IPS-11a (cell line): ENCODE measurements around the gene HPDL.

Experiments used
- H3K4me3 ChIP-seq: one replicate; pipeline ENCODE4 v1.5.1; 2013; ENCODE audit warnings: low read depth, low read length, control low read depth

HPDL gene

GRCh38 chr1:45322486-45323040 is 4.1 kb upstream of the HPDL start:
- H3K4me3 ChIP-seq: no peak overlapping the region

- no peak overlapping the region for H3K4me3 ChIP-seq
Observed at GRCh38 chr1:45325851-45326506, 716 bp upstream of the HPDL start.

DNA sequence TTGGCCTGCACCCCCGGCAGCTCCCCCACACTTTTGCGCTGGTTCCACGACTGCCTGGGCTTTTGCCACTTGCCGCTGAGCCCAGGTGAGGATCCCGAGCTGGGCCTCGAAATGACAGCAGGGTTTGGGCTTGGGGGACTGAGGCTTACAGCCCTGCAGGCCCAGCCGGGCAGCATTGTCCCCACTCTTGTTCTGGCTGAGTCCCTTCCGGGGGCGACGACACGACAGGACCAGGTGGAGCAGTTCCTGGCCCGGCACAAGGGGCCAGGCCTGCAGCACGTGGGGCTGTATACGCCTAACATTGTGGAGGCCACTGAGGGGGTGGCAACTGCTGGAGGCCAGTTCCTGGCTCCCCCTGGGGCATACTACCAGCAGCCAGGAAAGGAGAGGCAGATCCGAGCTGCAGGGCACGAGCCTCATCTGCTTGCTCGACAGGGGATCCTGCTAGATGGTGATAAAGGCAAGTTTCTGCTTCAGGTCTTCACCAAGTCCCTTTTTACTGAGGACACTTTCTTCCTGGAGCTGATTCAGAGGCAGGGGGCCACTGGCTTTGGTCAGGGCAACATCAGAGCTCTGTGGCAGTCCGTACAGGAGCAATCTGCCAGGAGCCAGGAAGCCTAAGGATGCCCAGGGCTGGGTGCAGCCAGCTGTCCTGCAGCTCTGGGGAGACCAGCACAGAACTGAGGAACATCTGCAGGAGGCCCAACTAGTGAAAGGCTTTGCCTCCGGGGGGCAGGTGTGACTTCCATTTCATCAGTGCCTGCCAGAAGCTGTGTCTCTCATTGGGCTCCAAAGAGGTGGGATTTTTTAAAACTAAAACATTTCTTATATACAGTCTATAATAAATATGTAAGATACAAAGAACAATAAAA is 1.2 kb downstream of the HPDL start:
- H3K4me3 ChIP-seq: peak overlapping the region; percentile 33

DNA sequence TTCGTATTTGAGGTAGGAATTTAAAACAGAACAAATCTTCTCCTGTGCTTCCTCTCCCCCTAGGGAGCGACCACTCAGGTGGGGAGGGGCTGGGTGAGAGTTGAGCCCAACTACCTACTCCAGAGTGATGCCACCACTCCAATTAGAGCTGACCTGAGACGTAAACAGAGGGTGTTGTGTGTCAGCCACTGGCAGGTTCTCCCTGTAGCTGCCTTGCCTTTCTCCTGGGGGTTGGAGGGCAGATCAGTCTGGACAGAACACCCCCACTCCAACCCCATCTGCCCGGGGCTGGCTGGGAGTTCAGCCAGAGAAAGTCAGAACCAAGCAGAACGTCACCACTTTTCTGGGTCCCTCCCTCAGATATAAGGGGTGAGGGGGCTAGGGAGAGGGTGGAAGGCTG is 2.0 kb downstream of the HPDL start:
- no peak overlapping the region for H3K4me3 ChIP-seq

DNA sequence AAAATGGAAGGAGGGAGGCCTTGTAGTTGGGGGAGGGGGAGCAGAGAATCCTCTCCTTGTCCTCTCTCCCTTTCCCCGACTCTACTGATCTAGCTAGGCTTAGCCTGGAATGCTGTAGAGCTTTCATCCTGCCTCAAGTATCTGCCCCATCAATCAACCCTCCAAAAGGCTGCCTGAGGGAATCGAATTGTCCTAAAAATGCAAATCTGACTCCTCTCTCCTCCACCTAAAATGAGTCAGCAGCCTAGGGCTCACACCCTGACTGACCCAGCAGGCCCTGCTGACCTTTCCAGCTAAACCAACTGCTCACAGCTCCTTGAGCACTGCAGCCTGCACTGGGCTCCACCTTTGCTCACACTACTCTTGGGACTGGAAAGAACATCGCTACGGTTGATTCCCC is 2.8 kb downstream of the HPDL start:
- H3K4me3 ChIP-seq: no peak overlapping the region

DNA sequence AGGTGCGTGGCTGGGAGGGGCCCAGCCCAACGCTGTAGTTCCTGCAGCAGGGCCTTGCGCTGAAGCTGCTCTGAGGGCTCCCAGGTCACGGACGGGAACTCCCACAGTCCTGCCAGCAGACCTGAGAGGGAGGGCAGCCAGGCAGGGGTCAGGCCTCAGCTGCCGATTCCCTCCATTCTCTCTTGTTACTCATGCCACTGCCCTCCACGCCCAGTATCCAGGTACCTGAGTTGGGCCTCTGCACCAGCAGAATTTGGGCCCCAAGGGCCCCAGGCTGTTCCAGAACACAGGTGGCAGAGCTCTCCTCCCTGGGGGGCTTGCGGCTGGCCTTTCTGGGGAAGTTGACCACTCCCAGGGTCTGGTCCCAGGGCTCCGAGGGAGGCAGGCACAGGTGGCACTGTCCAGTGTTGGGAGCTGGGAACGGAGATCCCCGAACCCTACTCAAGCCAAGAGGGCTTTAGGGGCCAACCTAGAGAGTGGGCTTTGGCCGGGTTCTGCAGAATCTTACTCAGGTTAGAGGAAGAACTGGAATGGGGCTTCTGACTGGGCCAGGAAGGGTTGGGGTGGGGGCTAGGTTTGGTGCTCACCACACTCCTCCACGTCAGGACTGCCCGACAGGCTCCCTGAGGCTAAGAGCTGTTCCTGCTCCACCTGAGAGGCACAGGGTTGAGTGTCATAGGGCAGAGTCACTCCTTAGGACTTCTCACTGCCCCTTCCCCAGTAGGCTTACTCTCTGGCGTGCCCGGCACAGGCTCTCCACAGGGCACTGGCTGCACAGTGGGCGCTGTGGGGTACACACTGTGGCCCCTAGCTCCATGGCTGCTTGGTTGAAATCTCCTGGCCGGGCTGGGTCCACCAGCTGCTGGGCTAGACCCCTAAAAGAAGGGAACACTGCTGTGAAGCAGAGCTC is 5.0 kb downstream of the HPDL start:
- no peak overlapping the region for H3K4me3 ChIP-seq

DNA sequence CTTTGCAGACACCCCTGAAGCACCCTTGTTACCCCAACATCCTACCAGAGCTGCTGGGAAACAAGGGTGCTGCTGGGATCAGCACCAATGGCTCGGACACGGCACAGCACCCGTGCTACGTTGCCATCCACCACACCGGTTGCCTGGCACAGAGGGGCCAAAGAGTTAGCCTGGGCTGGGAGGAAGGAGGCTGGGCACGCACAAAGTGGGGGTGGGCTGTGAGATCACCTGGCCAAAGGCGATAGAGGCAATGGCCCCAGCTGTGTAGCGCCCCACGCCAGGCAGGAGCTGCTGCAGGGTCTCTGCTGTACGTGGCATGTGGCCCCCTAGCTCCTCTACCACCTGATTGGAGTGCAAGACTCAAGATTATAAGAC is 5.6 kb downstream of the HPDL start:
- no peak overlapping the region for H3K4me3 ChIP-seq

DNA sequence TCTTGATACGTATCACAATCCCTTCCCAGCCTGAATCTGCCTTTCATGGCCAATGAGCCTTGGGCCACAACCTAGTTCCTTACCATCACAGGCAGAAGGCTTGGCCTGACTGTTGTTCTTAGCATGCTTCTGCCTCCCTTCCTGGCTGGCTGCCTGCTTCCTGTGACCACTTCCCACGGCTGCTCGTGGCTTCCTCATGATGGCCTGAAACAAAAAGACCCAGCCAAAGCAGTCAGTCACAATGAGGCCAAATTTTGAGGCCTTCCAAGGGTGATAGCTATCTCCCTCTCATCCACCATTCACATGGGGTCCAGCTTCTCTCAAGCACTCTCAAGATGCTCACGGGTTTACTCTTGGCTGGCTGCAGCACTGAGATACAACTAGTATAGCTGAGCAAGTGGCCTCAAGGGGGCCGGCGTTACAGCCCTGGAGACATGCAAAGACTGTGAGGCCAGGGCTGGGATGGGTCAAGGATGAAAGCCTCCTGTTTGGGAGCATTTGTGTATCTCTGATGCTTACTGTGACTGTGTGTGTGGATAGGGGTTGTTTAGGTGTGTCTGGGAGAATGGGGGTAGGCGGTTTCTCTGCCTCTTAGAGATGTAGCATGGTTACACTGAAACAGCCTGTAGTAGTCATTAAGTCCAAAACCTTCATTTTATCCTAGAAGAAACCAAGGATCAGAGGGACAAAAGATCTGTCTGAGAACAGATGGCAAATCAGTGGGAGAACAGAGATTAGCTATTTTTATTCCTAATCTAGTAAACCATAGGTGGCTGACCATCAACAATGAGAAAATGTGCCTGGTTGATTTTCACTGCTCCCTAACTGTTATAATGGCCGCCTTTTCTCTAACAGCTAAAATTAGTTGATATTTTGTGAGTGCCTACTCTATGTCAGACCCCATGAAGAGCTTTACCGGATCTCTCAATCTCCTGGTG is 7.9 kb downstream of the HPDL start:
- no peak overlapping the region for H3K4me3 ChIP-seq

DNA sequence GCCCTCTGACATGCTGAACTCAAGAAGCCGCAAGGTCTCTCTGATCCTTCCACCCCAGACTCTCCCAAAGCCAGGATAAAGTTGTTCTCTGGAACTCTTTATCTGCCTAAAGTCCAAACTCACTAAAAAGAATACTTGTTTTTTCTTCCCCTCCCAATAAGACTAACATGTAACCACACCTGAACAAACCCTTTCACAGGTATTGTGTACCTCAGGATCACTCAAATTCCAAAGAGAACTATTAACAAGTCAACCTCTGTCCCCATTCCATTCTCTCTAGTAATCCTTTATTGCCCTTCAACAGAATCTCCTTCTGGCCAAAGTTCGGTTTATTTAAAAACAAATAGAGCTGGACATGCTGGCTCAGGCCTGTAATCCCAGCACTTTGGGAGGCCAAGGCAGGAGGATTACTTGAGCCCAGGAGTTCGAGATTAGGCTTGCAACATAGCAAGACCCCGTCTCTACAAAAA is 9.2 kb downstream of the HPDL start:
- no peak overlapping the region for H3K4me3 ChIP-seq

- H3K4me3 ChIP-seq: no peak overlapping the region
Observed at GRCh38 chr1:45337630-45338325, 11.1 kb downstream of the HPDL start.

GRCh38 chr1:45339789-45340558 is 13.3 kb downstream of the HPDL start, which contains the start of the genes MUTYH and TOE1:
TSS of gene MUTYH (minus strand) at chr1:45340440. CDS start at chr1:45334505, 5,935 bp downstream.
TSS of gene TOE1 (plus strand) at chr1:45340170. CDS start at chr1:45340253, 83 bp downstream.
- peak within 1 kb of the TSS; percentile 98 for H3K4me3 ChIP-seq

DNA sequence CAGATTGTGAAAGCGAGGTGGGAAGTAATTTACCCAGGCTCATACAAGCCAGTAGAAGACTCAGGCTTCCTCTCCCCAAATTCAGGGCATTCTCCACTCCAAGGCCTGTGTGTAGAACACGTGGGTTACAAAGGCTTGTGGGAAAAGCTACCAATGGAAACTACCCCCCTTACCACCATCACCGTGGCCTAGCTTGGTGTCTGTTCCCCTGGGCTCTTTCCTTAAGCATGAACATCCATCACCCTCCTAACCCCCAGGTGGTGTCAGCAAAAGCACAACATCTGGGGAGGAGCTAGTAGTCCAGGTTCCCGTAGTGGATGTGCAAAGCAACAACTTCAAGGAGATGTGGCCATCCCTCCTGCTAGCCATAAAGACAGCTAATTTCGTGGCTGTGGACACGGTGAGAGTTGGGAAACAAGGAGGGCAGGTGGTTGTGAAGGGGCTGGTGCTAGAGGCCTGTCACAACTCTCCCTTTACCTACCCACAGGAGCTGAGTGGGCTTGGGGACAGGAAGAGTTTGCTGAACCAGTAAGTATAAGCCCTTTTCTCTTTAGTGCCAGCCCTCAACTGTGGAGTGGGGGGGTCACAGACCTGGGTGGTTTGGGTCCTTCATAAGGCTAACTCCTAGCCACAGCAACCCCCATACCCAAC is 14.2 kb downstream of the HPDL start:
- peak overlapping the region; percentile 98 for H3K4me3 ChIP-seq

DNA sequence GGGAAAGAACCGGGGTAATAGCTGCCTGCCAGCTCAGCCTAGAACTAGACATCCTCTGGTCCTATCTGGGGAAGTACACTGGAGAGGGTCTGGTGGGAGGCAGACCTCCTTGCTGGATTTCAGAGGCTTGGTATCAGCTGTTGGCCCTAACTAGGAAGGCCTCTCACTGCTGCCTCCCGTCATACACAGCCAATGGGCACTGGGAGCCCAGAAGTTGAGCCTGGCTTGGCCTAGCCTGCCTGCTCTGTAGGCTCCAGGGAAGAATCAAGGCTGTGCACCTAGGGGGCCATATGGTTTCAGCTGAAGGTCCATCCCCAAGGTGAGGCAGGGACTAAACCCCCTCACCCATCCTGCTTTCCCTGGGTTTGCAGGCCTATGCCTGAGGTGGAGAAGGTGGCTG is 17.8 kb downstream of the HPDL start:
- no peak overlapping the region for H3K4me3 ChIP-seq

- no peak overlapping the region for H3K4me3 ChIP-seq
Observed at GRCh38 chr1:45345014-45345413, 18.3 kb downstream of the HPDL start.

GRCh38 chr1:45346473-45346872 is 19.8 kb downstream of the HPDL start:
- no peak overlapping the region for H3K4me3 ChIP-seq

DNA sequence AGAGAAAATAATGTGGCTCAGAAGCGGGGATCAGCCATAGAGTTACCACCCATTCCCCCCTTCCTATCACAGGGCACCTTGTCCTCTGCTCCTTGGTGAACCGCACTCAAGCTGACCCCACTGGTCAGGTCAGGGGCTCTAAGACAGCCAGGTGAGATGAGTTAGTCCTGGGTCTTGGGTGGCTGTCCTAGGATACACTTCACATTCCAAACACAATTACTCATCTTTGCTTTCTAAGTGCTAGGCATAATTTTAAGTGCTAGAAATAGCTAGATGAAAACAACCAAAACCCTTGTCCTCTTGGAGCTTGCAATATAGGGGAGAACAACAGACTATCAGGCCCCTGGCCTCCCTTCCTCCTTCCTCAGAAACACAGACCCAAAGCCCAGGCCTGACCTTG is 21.3 kb downstream of the HPDL start:
- no peak overlapping the region for H3K4me3 ChIP-seq

DNA sequence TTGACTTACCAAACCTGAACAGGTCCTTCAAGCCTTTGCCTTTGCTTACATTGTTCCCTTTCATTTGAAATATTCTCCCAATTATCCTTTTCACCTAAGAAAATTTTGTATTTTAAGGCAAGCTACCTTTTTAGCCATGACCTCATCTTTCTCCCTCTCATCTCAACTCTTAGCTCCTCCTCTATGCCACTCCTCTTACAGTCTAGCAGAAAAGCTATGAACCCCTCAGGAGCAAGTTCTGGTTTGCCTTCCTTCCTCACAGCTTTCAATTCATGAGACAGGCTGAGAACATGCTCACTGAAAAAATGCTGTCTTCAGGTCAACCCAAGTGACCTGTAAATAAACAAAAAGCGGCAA is 21.9 kb downstream of the HPDL start:
- H3K4me3 ChIP-seq: no peak overlapping the region
